A673 (cell line): ENCODE measurements around the gene NMU. TPM values are rescaled to one million over a fixed set of nuclear protein-coding genes. Genes with fewer than 3 reads are reported as not detected.

Experiments
- BruUV-seq: library from RNA; stranded (reverse); fragments of 400-500 nt; replicated peaks from 2 replicates; lab custom pipeline; 2021; lab: Mats Ljungman, UMichigan
- CTCF ChIA-PET: fragments of 300-600 bp; sonication (Branson Sonifier 250); formaldehyde crosslinking; loops from one replicate; lab custom pipeline; 2022; ENCODE audit warnings: antibody characterized with exemption; lab: Charles Lee
- POLR2A ChIA-PET: fragments of 300-600 bp; sonication (Branson Sonifier 250); formaldehyde crosslinking; loops from one replicate; lab custom pipeline; 2022; ENCODE audit warnings: antibody characterized with exemption; ENCODE audit not compliant: low non-redundant PET; lab: Charles Lee
- DNase-seq: peaks from one replicate; pipeline ENCODE4 v3.0.0-alpha.2; 2015; ENCODE audit warnings: low spot score
- H3K27ac ChIP-seq: fragments of 200-600 bp; sonication (generic); 2 replicates; pipeline ENCODE4 v1.5.1; 2016; ENCODE audit warnings: mixed run types, low read depth, mild to moderate bottlenecking, mixed read lengths, antibody characterized with exemption, low read length; ENCODE audit not compliant: poor library complexity, severe bottlenecking
- H3K27me3 ChIP-seq: fragments of 200-600 bp; sonication (generic); replicated peaks from 2 replicates; pipeline ENCODE4 v1.6.1; 2017; ENCODE audit warnings: mixed run types, low read depth, mild to moderate bottlenecking, mixed read lengths, antibody characterized with exemption, low read length; ENCODE audit not compliant: insufficient read depth, poor library complexity
- H3K36me3 ChIP-seq: fragments of 200-600 bp; sonication (generic); 2 replicates; pipeline ENCODE4 v1.6.1; 2016; ENCODE audit warnings: mixed run types, mild to moderate bottlenecking, mixed read lengths, antibody characterized with exemption, low read length; ENCODE audit not compliant: insufficient read depth, poor library complexity, severe bottlenecking
- H3K4me1 ChIP-seq: fragments of 200-600 bp; sonication (generic); 2 replicates; pipeline ENCODE4 v1.6.1; 2017; ENCODE audit warnings: mixed run types, mild to moderate bottlenecking, mixed read lengths, antibody characterized with exemption, low read length; ENCODE audit not compliant: insufficient read depth, poor library complexity, severe bottlenecking
- H3K4me3 ChIP-seq: fragments of 200-600 bp; sonication (generic); 2 replicates; pipeline ENCODE4 v1.5.1; 2016; ENCODE audit warnings: low read depth, mixed run types, mild to moderate bottlenecking, mixed read lengths, low read length; ENCODE audit not compliant: poor library complexity, severe bottlenecking
- H3K9me3 ChIP-seq: fragments of 200-600 bp; sonication (generic); 2 replicates; pipeline ENCODE4 v1.6.1; 2016; ENCODE audit warnings: mixed run types, low read depth, mild to moderate bottlenecking, mixed read lengths, antibody characterized with exemption, low read length; ENCODE audit not compliant: poor library complexity, severe bottlenecking
- CTCF ChIP-seq: fragments of 300-800, 200-600 bp; sonication (generic); conservative IDR thresholded peaks from 2 replicates; pipeline ENCODE4 v1.5.1; 2017; ENCODE audit warnings: low read depth, mild to moderate bottlenecking, antibody characterized with exemption, low read length, moderate library complexity, mixed read lengths
- EZH2 ChIP-seq: fragments of 200-600 bp; sonication (generic); IDR thresholded peaks from 2 replicates; pipeline ENCODE4 v1.6.1; 2017; ENCODE audit warnings: borderline replicate concordance, low read depth, mild to moderate bottlenecking, mixed read lengths, antibody characterized with exemption, low read length; ENCODE audit not compliant: poor library complexity, severe bottlenecking
- intact Hi-C: fragments of 100-400 bp; cut with micrococcal nuclease; formaldehyde crosslinking; loops from one replicate; pipeline ENCODE4 v1.10.0; 2022; ENCODE audit not compliant: unreplicated experiment
- total RNA-seq: library from RNA; stranded (reverse); gene quantifications from 2 replicates; pipeline ENCODE4 v1.2.3, GENCODE V29; 2021

The NMU gene
- total RNA-seq, 1 experiment from 2014 or later, result not detected

- CTCF ChIA-PET, result no interaction called here
- intact Hi-C loops, result no loop called here
- no peaks in the 10 kb centered on the region for H3K36me3 ChIP-seq
- no peak overlapping the region for H3K4me3 ChIP-seq
- H3K27me3 ChIP-seq, result no peaks in the 10 kb centered on the region
- no peak for DNase-seq
- TF ChIP-seq CTCF (no peak), EZH2 (no peak)
- no peaks in the 10 kb centered on the region for H3K9me3 ChIP-seq
- no peak overlapping the region for H3K27ac ChIP-seq
- no TSS peak for BruUV-seq
- POLR2A ChIA-PET, result no interaction called here
- H3K4me1 ChIP-seq, result no peaks in the 10 kb centered on the region
These were observed 25.4 kb upstream of the NMU start for GRCh38 chr4:55661398-55662056.

GRCh38 chr4:55658657-55659056 lies 22.6 kb upstream of the NMU start:
- TF ChIP-seq EZH2 (no peak), CTCF (no peak)

GRCh38 chr4:55654131-55654530 lies 18.0 kb upstream of the NMU start:
- DNase-seq, result no peak
- no peak overlapping the region for H3K27ac ChIP-seq
- TF ChIP-seq CTCF (no peak), EZH2 (no peak)
- ChIA-PET POLR2A (no interaction called here), CTCF (no interaction called here)
- no TSS peak for BruUV-seq
- H3K4me3 ChIP-seq, result no peak overlapping the region
- no peaks in the 10 kb centered on the region for H3K9me3 ChIP-seq
- intact Hi-C loops, result no loop called here
- no peaks in the 10 kb centered on the region for H3K4me1 ChIP-seq
- no peaks in the 10 kb centered on the region for H3K27me3 ChIP-seq
- H3K36me3 ChIP-seq, result no peaks in the 10 kb centered on the region

More at GRCh38 chr4:55658657-55659056, 22.6 kb upstream of the NMU start:
- BruUV-seq, result no TSS peak
- H3K4me3 ChIP-seq, result no peak overlapping the region
- DNase-seq, result no peak
- intact Hi-C loops, result no loop called here
- H3K9me3 ChIP-seq, result no peaks in the 10 kb centered on the region
- no peaks in the 10 kb centered on the region for H3K4me1 ChIP-seq
- POLR2A ChIA-PET, result no interaction called here
- H3K27ac ChIP-seq, result no peak overlapping the region
- H3K27me3 ChIP-seq, result no peaks in the 10 kb centered on the region
- CTCF ChIA-PET, result no interaction called here
- H3K36me3 ChIP-seq, result no peaks in the 10 kb centered on the region
